DOHH2 (cell line): Measurements from ENCODE around the gene HTRA3.

Source experiments
- CTCF ChIP-seq: fragments of 200-600 bp; sonication (generic); IDR thresholded peaks from one replicate; pipeline ENCODE4 v1.5.1; 2014; ENCODE audit warnings: antibody characterized with exemption, mild to moderate bottlenecking, low read depth, low read length; ENCODE audit not compliant: poor library complexity, severe bottlenecking
- EZH2phosphoT487 ChIP-seq: fragments of 200-600 bp; sonication (generic); IDR thresholded peaks from 2 replicates; pipeline ENCODE4 v1.6.1; 2017; ENCODE audit warnings: borderline replicate concordance, mild to moderate bottlenecking, antibody characterized with exemption, low read length, moderate library complexity, mixed read lengths

- TF ChIP-seq CTCF (no peak), EZH2phosphoT487 (no peak)
Measured at GRCh38 chr4:8350352-8350751, 80.8 kb downstream of the HTRA3 start.
